Panc1 (cell line): ENCODE measurements around the gene SMIM8.

Source experiments
- CTCF ChIP-seq: fragments of 450-650 bp; IDR thresholded peaks from 2 replicates; pipeline ENCODE4 v1.5.1; 2017; ENCODE audit warnings: mild to moderate bottlenecking
- POLR2AphosphoS5 ChIP-seq: IDR thresholded peaks from 2 replicates; pipeline ENCODE4 v1.6.1; 2012; ENCODE audit warnings: mild to moderate bottlenecking, low read depth, low read length, moderate library complexity
- REST ChIP-seq, 2 experiments: IDR thresholded peaks; 2 replicates each; pipeline ENCODE4 v1.6.1; 2011 to 2012; ENCODE audit warnings: low read depth in 2 of 2, control low read depth in 1 of 2, low read length in 1 of 2, mild to moderate bottlenecking in 1 of 2, moderate library complexity in 1 of 2; ENCODE audit not compliant: insufficient read depth in 1 of 2
- SIN3A ChIP-seq: IDR thresholded peaks from 2 replicates; pipeline ENCODE4 v1.6.1; 2012; ENCODE audit warnings: low read depth, mild to moderate bottlenecking, low read length, moderate library complexity, borderline replicate concordance; ENCODE audit not compliant: insufficient read depth

- TF ChIP-seq CTCF (no peak), SIN3A (no peak), POLR2AphosphoS5 (no peak), REST (IDR thresholded peaks at IDR 0.05; ENCODE audit: insufficient read depth in 1 of 2, low read depth in 2 of 2, low read length in 1 of 2) (no peak)
Observed at GRCh38 chr6:87283461-87283860, 38.9 kb upstream of the SMIM8 start.
